Fibroblast of mammary gland (primary cell): ENCODE measurements around the gene PRLHR.

Experiments
- DNase-seq: peaks from one replicate; pipeline ENCODE4 v3.0.0-alpha.2; 2010; ENCODE audit warnings: low read depth
- H3K4me3 ChIP-seq: 2 replicates; pipeline ENCODE4 v1.5.1; 2011; ENCODE audit warnings: low read depth, mild to moderate bottlenecking, low read length, moderate library complexity; ENCODE audit not compliant: control insufficient read depth
- TF ChIP-seq, protein P1 (sequence below): conservative IDR thresholded peaks from 2 replicates; pipeline ENCODE4 v1.5.1; 2011; ENCODE audit warnings: low read depth, low read length, inconsistent platforms; ENCODE audit not compliant: control insufficient read depth, insufficient read depth

The PRLHR gene

DNA sequence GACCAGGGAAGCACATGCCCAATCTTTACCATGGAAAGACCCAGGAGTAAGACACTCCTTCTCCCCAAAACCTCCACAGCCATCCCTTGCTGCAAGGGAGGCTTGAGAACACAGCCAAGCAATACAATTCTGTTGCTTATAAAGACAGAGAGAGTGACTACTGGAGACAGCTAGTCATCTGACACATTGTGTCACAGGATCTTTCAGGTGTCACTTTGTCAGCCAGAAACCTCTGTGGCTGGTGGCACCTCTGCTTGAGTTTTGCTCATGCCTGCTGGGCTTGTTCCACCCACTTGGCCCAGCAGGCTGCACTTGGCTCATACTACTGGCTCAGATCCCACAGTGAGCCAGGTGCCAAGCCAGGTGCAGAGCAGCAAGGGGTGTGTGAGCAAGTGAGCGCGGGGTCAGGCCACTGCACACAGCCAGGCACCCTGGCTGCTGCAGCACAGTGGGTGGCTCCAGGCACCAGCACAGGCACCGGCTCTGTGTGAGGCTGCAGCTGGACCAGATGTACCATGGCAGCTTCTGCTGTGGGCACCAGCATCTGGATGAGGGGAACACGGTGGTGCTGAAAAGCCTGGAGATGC is 12.4 kb upstream of the PRLHR start:
- no peak for DNase-seq
- TF ChIP-seq, protein P1, sequence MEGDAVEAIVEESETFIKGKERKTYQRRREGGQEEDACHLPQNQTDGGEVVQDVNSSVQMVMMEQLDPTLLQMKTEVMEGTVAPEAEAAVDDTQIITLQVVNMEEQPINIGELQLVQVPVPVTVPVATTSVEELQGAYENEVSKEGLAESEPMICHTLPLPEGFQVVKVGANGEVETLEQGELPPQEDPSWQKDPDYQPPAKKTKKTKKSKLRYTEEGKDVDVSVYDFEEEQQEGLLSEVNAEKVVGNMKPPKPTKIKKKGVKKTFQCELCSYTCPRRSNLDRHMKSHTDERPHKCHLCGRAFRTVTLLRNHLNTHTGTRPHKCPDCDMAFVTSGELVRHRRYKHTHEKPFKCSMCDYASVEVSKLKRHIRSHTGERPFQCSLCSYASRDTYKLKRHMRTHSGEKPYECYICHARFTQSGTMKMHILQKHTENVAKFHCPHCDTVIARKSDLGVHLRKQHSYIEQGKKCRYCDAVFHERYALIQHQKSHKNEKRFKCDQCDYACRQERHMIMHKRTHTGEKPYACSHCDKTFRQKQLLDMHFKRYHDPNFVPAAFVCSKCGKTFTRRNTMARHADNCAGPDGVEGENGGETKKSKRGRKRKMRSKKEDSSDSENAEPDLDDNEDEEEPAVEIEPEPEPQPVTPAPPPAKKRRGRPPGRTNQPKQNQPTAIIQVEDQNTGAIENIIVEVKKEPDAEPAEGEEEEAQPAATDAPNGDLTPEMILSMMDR = no peak
- no peak overlapping the region for H3K4me3 ChIP-seq

DNA sequence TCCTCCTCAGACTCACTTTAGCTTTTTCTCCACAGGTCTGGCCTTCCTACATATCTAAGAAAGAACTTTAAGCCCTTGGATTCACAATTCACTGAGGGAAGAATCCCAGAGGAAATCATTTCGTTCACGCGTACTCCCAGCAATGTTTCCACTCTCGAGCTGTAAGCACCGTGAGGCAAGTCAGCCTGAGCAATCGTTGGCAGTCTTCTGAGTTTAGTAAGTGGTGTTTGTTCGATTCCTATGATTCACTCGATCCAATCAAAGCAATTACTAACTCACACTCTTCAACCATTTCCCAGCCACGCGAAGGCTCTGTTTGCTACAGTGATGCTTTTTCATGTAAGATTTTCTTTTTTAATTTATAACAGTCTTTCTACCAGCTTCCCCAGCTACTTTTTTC is 10.2 kb upstream of the PRLHR start:
- TF ChIP-seq, protein P1 = no peak
- H3K4me3 ChIP-seq = no peak overlapping the region
- no peak for DNase-seq

DNA sequence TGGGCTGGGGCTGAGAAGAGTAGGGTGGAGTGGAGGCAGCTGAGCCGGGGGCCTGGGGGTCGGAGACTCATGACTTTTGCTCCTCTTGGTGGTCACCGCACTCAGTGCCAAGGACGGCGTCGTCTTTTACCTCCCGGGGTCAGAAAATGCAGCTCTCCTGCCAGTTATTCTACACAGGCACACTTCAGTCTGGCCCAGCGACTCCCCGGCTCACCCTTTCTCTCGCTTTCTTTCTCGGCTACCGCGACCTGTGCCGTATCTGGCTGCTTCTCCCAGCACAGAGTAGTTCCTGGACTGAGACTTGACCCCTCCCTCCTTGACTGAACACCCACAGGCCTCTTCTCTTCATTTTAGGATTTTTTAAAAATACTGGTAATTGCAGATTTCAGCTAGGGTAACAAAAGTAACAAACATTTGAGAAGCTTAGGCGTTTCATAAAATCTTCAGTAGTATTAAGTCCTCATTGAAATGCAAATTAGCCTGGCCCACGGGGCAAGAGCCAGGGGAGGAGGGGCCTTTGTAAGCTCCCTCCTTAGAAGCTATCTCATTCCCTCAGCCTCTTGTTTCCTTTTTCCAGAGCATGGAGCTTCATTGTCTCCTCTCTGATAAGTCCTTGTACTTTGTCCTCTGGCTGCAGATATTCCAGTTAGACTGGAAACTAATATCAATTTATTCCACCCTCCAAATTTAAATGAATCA is 1.1 kb upstream of the PRLHR start:
- TF ChIP-seq, protein P1 = no peak
- H3K4me3 ChIP-seq = no peak overlapping the region
- DNase-seq = no peak

DNA sequence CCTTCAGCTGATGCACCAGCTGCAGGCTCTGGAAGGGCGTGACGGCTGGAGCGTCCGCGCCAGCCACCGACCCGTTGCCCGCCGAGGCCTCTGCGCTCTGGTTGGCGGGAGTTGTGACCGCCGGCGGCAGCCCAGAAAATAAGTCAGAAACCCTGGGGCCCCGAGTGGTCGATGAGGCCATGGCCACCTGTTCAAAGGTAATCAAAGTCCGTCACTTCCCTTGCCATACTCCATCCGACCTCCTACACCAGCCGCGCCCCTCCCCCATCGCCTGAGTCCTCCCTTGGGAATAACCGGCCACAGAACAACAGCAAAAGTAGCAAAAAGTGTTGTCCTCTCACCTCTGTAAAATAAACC is 406 bp downstream of the PRLHR start:
- TF ChIP-seq, protein P1 = no peak
- DNase-seq = no peak
- no peak overlapping the region for H3K4me3 ChIP-seq

DNA sequence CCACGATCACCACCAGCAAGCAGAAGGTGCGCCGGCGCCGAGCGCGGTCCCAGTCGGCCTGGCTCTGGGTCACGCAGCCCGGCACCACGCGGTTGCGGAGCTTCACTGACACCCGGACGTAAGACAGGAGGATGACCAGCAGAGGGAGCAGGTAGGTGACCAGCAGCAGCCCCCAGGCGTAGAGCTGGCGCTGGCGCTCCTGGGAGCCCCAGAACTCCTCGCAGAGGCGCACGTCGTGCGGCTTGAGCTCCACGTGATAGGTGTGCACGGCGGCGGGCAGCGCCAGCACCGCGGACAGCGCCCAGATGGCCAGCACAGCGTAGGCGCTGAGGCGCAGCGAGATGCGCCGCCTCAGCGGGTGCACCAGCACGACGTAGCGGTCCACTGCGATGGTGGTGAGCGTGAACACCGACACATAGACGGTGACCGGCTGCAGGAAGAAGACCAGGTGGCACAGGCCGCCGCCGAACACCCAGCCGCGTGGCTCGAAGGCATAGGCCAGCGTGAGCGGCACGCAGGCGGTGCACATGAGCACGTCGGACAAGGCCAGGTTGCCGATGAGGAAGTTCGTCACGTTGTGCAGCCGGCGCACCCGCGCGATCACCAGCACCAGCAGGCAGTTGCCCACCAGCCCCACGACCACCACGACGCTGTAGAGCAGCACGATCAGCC is 920 bp downstream of the PRLHR start:
- DNase-seq = peak; percentile 55

DNA sequence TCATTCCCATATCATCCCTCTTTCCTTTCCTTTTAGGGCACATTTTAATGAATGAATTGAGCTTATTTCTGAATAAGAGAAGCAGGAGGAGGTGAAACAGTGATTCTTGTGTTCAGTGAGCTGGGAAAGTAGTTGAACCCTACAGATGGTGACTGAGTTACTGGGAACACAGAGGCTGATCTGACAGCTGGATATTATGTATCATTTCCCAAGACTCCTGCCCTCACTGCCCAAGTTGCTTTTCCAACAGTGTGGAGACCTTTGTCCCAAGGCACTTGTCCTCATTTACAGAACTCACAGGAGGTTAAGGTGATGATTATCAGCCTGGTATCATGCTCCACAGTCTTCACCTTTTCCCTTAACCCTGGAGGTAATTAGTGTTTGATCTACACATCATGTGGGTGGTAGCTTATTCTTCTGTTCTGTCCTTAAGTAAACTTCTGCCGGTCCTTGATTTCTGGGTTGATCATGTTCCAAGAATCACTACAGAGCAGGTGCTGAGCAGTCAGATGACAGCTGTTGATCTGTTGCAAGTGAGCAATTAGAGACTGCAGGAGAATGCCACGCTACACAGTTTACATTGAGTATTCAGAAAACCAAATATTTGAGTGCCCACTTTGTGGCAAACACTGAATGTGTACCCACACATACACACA is 2.6 kb downstream of the PRLHR start:
- no peak overlapping the region for H3K4me3 ChIP-seq
- TF ChIP-seq, protein P1 = no peak
- no peak for DNase-seq

More for the DNA sequence above, 920 bp downstream of the PRLHR start:
- H3K4me3 ChIP-seq = no peak overlapping the region
- TF ChIP-seq, protein P1 = peak; percentile 32
